ENCODE data around the gene FREM1.

FREM1 gene

DNA sequence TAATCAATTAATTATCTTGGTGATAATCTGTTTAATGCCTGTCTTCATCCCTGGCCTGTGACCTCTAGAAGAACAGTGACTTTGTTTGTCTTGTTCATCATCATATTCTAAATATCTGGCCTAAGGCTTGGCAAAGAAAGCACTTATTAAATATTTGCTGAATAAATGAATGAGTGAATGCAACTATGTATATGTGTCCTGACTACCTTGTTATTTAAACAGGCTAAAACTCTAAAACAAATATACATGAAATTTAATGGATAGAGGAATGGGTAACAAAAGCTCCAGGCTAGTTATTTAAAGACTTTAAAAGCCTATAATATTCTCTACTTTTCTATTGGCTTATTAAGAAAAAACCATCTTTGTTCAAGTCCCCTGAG is 96.0 kb downstream of the FREM1 start:
- DNase-seq (ENCODE audit: low read depth): no peak

- DNase-seq (ENCODE audit: low read depth): no peak
These were observed 96.6 kb downstream of the FREM1 start for GRCh38 chr9:14813336-14814248.

DNA sequence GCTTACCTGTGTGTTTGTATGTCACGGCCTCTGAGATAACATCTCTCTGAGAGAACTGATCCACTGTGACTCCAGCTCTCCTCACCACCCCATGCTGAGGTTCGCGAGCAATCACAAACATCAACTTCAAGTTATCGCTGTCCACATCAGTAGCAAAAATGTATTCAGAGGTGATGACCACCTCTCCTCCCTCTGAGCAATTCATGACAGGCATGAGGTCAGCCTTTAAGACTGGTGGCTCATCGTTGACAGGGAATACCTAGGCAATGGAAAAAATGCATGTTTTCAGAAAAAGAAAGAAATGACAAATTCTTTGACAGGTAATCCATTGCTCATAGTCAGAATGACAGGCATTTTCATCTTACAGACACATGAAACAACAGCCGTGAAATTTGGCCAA is 97.4 kb downstream of the FREM1 start:
- no peak for DNase-seq (ENCODE audit: low read depth)

DNA sequence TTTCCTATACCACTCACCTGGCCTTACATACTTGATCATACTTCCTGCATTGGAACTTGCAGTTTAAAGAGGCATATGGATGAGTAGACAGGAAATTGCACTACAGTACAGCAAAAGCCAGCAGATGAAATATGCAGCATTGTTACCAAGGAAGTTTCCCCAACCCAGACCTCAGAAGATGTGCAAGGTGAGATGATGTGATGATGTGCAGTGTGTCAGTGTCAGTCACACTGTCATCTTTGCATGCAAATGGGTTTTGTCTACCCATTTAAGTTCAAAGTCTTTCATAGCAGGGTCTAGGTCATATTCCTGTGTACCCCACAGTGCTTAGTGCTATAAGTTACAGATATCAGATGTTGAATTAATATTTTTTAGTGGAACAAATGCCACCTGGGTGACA is 98.4 kb downstream of the FREM1 start:
- no peak for DNase-seq (ENCODE audit: low read depth)

GRCh38 chr9:14806941-14807520 is 103.2 kb downstream of the FREM1 start:
- DNase-seq (ENCODE audit: low read depth): no peak

- no peak for DNase-seq (ENCODE audit: low read depth)
These were observed 111.2 kb downstream of the FREM1 start for GRCh38 chr9:14799030-14799429.

DNA sequence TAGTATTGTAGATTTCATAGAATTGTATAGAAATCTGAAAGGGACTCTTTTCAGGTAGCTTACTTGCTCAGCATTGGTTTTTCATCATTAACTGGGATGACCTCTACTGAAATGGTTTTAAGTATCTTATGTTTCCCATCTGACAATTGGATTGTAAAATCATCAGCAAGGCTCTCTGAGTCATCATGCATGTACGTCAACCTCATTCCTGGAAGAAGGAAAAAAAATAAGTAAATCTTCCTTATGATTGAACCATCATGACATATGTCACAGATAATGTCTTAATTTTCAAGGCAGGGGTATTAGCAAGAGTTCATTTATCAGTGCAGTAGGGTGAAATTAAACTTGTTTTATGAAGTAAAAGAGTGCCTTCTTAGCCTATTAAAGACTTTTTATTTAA is 112.8 kb downstream of the FREM1 start:
- no peak for DNase-seq (ENCODE audit: low read depth)

DNA sequence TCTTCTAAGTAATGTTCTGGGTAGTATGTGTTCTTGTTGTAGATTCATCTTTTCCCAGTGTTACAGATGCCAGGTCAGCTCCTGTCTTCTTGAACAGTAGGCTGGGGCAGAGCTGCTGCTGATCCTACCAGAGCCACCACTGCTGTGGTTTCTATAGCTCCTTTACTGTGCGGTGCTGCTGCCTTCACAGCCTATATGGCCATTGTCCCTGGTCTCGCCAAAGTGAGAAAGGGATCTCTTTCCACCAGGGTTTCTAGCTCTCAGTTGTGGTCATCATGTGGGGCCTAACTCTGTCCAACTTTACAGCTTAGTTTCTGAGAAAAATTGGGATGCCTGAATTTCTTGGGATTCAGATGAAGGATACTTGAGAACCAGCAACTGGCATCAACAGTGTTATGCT is 116.8 kb downstream of the FREM1 start:
- DNase-seq (ENCODE audit: low read depth): no peak

DNA sequence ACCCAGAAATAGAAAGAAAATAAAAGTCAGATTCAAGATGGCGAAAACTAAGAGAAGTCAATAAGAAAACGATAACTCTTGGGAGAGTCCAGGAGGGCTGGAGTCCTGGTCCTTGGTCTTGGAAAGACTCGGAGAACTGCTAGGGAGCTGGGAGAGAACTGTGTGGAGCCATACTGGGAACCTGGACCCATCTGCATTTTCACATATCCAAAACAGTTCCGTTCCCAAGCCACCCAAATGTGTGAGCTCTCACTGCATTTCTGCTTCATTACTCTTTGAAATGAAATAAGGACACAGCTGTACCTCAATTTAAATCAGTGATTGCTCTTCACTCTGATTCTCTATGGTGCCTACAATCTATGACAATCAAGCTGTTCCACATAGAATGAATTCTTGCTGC is 119.6 kb downstream of the FREM1 start:
- DNase-seq (ENCODE audit: low read depth): no peak

DNA sequence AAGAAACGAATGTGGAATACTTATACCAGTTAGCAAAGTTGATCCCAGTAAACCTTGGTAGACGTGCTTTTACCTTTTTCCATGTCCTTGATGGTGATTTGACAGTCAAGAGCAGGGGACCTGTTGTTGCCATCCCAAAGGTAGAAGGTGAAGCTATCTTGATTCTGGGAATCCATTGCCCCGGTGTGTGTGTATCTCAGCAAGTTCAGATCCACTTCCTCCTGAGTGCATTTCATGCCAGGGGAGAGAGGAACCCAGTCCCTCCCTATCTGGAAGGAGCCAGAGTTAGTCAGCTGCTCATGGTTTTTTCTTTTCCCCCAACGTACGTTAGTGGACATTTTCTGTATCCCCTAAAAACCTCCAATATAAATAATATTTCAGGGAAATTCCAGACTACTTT is 121.4 kb downstream of the FREM1 start:
- no peak for DNase-seq (ENCODE audit: low read depth)

- DNase-seq (ENCODE audit: low read depth): no peak
These were observed 126.9 kb downstream of the FREM1 start for GRCh38 chr9:14783358-14783757.

- DNase-seq (ENCODE audit: low read depth): no peak
These were observed 127.8 kb downstream of the FREM1 start for GRCh38 chr9:14782286-14783051.

DNA sequence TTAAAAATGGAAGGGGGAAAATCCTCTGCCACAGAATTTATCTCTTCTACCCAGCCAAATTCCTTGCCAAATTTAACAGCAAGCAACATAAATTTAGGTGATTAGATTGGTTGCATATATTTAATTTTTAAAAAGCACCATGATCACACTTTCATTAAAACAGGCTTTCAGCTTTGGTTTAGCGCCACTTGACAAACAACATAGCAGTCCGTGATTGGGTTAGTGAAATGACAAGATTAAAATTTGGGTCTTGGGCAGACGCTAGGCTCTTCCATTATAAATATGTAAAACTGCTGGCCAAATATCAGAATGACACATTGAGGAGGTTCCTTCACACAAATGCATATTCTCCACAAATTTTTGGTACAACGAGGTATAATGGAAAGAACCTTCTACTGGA is 129.5 kb downstream of the FREM1 start:
- no peak for DNase-seq (ENCODE audit: low read depth)

- no peak for DNase-seq (ENCODE audit: low read depth)
These were observed 130.0 kb downstream of the FREM1 start for GRCh38 chr9:14780251-14780650.

DNA sequence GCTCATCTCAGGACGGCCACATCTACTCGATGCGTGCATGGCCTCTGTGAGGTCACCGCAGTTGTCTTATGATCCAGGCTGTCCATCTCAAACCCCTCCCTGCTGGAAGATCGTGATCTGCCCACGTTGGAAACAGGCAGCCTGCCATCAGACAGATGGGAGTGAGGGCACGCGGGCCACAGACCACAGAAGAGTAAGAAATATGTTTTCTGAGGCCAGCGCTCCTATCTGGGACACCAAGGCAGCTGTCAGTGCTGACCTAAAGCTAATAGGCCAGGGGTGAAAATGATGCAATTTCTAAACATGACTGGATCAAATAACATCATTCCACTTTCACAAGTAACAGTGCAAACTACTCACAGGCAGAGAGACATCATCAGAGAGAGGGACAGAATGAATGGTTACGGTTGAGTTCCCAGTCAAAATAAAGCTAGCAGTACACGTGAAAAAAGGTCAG is 130.6 kb downstream of the FREM1 start:
- DNase-seq (ENCODE audit: low read depth): no peak

GRCh38 chr9:14778565-14778964 is 131.7 kb downstream of the FREM1 start:
- DNase-seq (ENCODE audit: low read depth): no peak

DNA sequence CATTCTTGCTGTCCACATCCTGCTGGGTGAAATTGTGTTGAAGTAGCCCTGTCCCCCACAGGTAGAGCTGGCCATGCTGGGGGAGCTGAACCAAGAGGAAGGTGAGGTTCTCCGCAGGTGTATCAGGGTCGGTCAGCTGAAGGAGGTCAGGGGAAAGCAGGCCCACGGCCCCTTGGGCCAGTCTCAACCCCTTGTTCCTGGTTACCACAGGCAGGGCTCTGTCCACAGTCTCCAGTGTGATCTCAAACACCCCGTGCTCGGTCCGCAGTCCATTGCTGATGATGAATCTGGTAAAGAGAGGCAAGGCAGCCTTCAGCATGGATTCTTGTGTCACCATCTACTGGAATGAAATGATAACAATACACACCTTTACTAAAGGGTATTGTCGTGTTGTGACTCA is 134.3 kb downstream of the FREM1 start:
- DNase-seq (ENCODE audit: low read depth): no peak

GRCh38 chr9:14770592-14770991 is 139.6 kb downstream of the FREM1 start:
- no peak for DNase-seq (ENCODE audit: low read depth)

GRCh38 chr9:14769230-14769571 is 141.0 kb downstream of the FREM1 start:
- DNase-seq (ENCODE audit: low read depth): no peak

GRCh38 chr9:14768405-14769229 is 141.6 kb downstream of the FREM1 start:
- no peak for DNase-seq (ENCODE audit: low read depth)

GRCh38 chr9:14766299-14766698 is 143.9 kb downstream of the FREM1 start:
- peak; percentile 49 for DNase-seq (ENCODE audit: low read depth)

- no peak for DNase-seq (ENCODE audit: low read depth)
These were observed 148.6 kb downstream of the FREM1 start for GRCh38 chr9:14761584-14761983.
